Testis (tissue), 2 donors: ENCODE measurements around the gene ORMDL2.

Source experiments
- CTCF ChIP-seq, 3 experiments: fragments of 450-650 bp in 2 of 3; fragments of 200-600 bp in 1 of 3; sonication (generic) in 1 of 3; IDR thresholded peaks; one replicate each; pipeline ENCODE4 v1.5.1; 2016 to 2019; ENCODE audit warnings: antibody characterized with exemption in 3 of 3, mild to moderate bottlenecking in 2 of 3, moderate library complexity in 1 of 3
- POLR2A ChIP-seq: fragments of 450-650 bp; IDR thresholded peaks from one replicate; pipeline ENCODE4 v1.6.1; 2017; ENCODE audit warnings: antibody characterized with exemption, mild to moderate bottlenecking, moderate library complexity

DNA sequence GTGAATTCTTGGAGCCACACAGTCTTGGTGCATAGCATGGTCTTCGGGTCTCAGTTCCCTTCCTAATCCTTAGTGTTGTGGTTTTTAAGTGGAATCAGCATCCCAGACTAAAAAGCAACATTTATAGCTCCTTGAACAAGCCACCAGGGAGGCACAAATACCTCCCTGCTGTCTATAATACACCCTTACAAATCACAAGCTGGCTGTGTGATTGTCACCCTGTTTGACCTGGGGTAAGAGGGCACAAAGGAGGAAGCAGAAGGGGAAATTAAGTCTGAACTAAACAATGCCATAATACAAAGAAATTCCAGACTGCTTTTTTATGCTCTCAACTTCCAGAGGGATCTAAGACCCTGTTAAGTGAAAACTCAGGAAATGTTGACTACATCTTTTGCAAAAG lies 32.6 kb downstream of the ORMDL2 start:
- TF ChIP-seq CTCF (IDR thresholded peaks at IDR 0.05): no peak
- TF ChIP-seq POLR2A: no peak
